HepG2 (cell line): ENCODE data around the gene HELZ2. TPM values are rescaled to one million over a fixed set of nuclear protein-coding genes. Genes with fewer than 3 reads are reported as not detected.
A peak's percentile ranks its signal among the peaks of the same experiment; 100 is the strongest.

Experiments used
- AHR ChIP-seq: IDR thresholded peaks from 2 replicates; pipeline ENCODE4 v1.6.1; 2018; ENCODE audit warnings: missing genetic modification reagents, missing compliant biosample characterization
- IKZF5 ChIP-seq: IDR thresholded peaks from 2 replicates; pipeline ENCODE4 v1.6.1; 2018; ENCODE audit warnings: missing genetic modification reagents, mild to moderate bottlenecking, missing compliant biosample characterization
- MED13 ChIP-seq: sonication (generic); formaldehyde crosslinking; IDR thresholded peaks from 2 replicates; pipeline ENCODE4 v1.5.0; 2020; ENCODE audit warnings: missing genetic modification reagents
- POGK ChIP-seq: sonication (generic); formaldehyde crosslinking; conservative IDR thresholded peaks from 2 replicates; pipeline ENCODE4 v1.8.0; 2022; ENCODE audit warnings: mild to moderate bottlenecking, moderate library complexity, missing genetic modification reagents
- SOX13 ChIP-seq, 3 experiments: fragments of 450-650 bp in 1 of 3; sonication (generic) in 1 of 3; formaldehyde crosslinking in 1 of 3; IDR thresholded peaks in 2 of 3; conservative IDR thresholded peaks in 1 of 3; 2 replicates each; pipeline versions ENCODE4 v1.5.0 to v1.6.1; 2016 to 2020; ENCODE audit warnings: antibody characterized with exemption in 1 of 3, mild to moderate bottlenecking in 1 of 3, missing compliant biosample characterization in 1 of 3, missing genetic modification reagents in 1 of 3, moderate library complexity in 1 of 3
- YEATS4 ChIP-seq: sonication (generic); formaldehyde crosslinking; IDR thresholded peaks from 2 replicates; pipeline ENCODE4 v1.4.0; 2020; ENCODE audit warnings: missing genetic modification reagents, borderline replicate concordance
- ZFP91 ChIP-seq: sonication (generic); formaldehyde crosslinking; IDR thresholded peaks from 2 replicates; pipeline ENCODE4 v1.9.0; 2022; ENCODE audit warnings: missing genetic modification reagents, mild to moderate bottlenecking, borderline replicate concordance
- ZNF101 ChIP-seq: sonication (generic); formaldehyde crosslinking; IDR thresholded peaks from 2 replicates; pipeline ENCODE4 v1.4.0; 2020; ENCODE audit warnings: mild to moderate bottlenecking, low read depth, missing genetic modification reagents, borderline replicate concordance
- ZNF136 ChIP-seq: sonication (generic); formaldehyde crosslinking; IDR thresholded peaks from 2 replicates; pipeline ENCODE4 v1.8.1; 2022; ENCODE audit warnings: low read depth, mild to moderate bottlenecking, moderate library complexity, missing genetic modification reagents
- ZNF362 ChIP-seq: sonication (generic); formaldehyde crosslinking; IDR thresholded peaks from 2 replicates; pipeline ENCODE4 v1.4.0; 2020; ENCODE audit warnings: missing genetic modification reagents, mild to moderate bottlenecking, borderline replicate concordance
- ZNF496 ChIP-seq: sonication (generic); formaldehyde crosslinking; IDR thresholded peaks from 2 replicates; pipeline ENCODE4 v1.8.1; 2023; ENCODE audit warnings: mild to moderate bottlenecking, moderate library complexity, missing genetic modification reagents; ENCODE audit not compliant: insufficient replicate concordance
- ZNF800 ChIP-seq: sonication (generic); formaldehyde crosslinking; IDR thresholded peaks from 2 replicates; pipeline ENCODE4 v1.4.0; 2020; ENCODE audit warnings: missing genetic modification reagents
- polyA plus RNA-seq, 8 experiments: library from polyadenylated mRNA; depleted of rRNA in 3 of 8; stranded (reverse) in 7 of 8; unstranded in 1 of 8; fragments of >200 nt; fragmentation: Illumina TruSeq in 4 of 8; extraction: Trizol in 4 of 8; gene quantifications; 2 replicates each; pipeline versions ENCODE4 v1.2.1 to v1.2.3, GENCODE V29; 2011 to 2016; ENCODE audit warnings: low read depth in 4 of 8, missing spikeins in 1 of 8, mixed read lengths in 1 of 8; ENCODE audit not compliant: insufficient read depth in 1 of 8
- total RNA-seq, 5 experiments: library from RNA; depleted of rRNA; stranded (reverse); fragments of >200 nt; fragmentation: Illumina TruSeq; extraction: Trizol; gene quantifications; 2 replicates each; pipeline ENCODE4 v1.2.3, GENCODE V29; 2016; ENCODE audit warnings: low read depth in 1 of 5

The HELZ2 gene
- total and polyA plus RNA-seq, 2 of the 13 experiments (the other 11 are each of a cell fraction or from before 2014, with no cell fraction given), result 9.6 to 10.1 TPM

GRCh38 chr20:63572788-63573646, 1.0 kb downstream of the HELZ2 start (continued):
- TF ChIP-seq POGK (CRISPR knock-in tag) (no peak), ZNF362 (CRISPR knock-in tag) (no peak), SOX13 (IDR thresholded peaks at IDR 0.05) (no peak), SOX13 (CRISPR knock-in tag; conservative IDR thresholded peaks at IDR 0.05 in 1 of 2, IDR thresholded peaks at IDR 0.05 in 1 of 2) (no peak), ZNF800 (CRISPR knock-in tag) (no peak), ZNF136 (CRISPR knock-in tag) (no peak), ZNF496 (no peak), IKZF5 (no peak), MED13 (CRISPR knock-in tag) (no peak), AHR (CRISPR knock-in tag) (no peak), ZFP91 (peak; percentile 58), ZNF101 (no peak), YEATS4 (CRISPR knock-in tag) (no peak)
